AG10803 (cell line): ENCODE data around the gene POU2F1.

Experiments used
- DNase-seq: peaks from one replicate; pipeline ENCODE4 v3.0.0; 2010; ENCODE audit warnings: low read depth
- H3K4me3 ChIP-seq: 2 replicates; pipeline ENCODE4 v1.5.1; 2011; ENCODE audit warnings: mild to moderate bottlenecking, low read length, control low read depth
- CTCF ChIP-seq: conservative IDR thresholded peaks from 2 replicates; pipeline ENCODE4 v1.5.1; 2011; ENCODE audit warnings: mild to moderate bottlenecking, low read length, control low read depth, inconsistent platforms

Gene POU2F1

DNA sequence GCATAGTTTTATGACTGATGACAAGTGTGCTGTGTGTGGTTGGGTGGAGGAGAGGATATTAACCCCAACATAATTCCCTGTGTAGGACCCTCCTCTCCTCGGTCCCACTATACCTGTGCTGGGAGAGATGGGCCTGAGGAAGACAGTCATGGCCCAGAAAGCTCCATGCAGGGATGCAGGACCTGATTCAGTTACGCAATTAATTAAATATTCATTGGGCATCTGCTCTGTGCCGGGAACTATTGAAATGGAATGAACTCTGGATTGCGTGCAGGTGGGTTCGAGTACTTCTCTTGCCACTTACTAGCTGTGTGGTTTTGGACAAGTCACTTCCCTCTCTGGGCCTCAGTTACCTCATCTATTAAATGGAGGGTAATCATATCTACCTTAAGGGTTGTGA lies 223.1 kb downstream of the POU2F1 start:
- H3K4me3 ChIP-seq = no peak overlapping the region
- DNase-seq = no peak
- no peak for TF ChIP-seq CTCF

GRCh38 chr1:167446966-167447365 lies 226.3 kb downstream of the POU2F1 start:
- TF ChIP-seq CTCF = no peak
- H3K4me3 ChIP-seq = no peak overlapping the region
- no peak for DNase-seq

- no peak for DNase-seq
- no peak overlapping the region for H3K4me3 ChIP-seq
These were observed 226.9 kb downstream of the POU2F1 start for GRCh38 chr1:167447521-167448136.

GRCh38 chr1:167450843-167451242 lies 230.2 kb downstream of the POU2F1 start:
- no peak for DNase-seq
- H3K4me3 ChIP-seq = no peak overlapping the region
- no peak for TF ChIP-seq CTCF

More at GRCh38 chr1:167447521-167448136, 226.9 kb downstream of the POU2F1 start:
- no peak for TF ChIP-seq CTCF

DNA sequence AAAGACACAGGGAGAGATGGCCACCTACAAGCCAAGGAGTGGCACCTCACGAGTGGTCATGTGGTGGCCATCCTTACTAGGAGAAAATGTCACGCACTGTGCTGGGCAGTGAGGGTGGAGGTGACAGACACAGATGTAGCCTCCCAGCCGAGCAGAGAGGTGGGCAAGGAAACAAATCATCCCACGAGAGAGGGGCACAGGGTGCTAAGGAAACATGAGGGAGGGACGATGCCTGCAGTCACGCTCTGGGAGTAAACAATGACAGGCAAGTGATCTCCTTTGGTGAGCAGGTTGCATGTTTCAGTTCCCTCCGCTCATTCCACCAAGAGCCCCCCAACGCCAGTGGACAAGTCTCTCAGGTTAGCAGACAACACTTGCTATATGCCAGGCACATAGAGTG lies 231.8 kb downstream of the POU2F1 start:
- no peak overlapping the region for H3K4me3 ChIP-seq
- DNase-seq = no peak
- TF ChIP-seq CTCF = no peak

DNA sequence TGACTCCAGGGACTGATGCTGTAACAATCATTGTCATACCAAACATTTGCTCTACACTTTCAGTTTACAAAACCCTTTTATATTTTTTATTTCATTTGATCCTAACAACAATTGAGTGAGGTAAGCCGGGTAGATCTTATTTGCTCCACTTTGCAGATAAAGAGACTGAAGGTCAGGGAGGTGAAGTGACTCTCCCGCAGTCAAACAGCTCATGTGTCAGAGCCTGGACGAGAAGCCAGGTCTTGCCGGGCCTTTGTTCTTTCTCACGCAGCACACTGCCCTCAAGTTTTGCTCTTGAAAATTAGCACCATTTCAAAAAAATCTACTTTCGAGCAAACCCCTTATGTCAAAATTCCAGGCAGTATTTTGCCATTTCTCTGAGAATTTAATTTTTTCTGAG lies 232.4 kb downstream of the POU2F1 start:
- TF ChIP-seq CTCF = no peak
- H3K4me3 ChIP-seq = no peak overlapping the region
- DNase-seq = no peak

DNA sequence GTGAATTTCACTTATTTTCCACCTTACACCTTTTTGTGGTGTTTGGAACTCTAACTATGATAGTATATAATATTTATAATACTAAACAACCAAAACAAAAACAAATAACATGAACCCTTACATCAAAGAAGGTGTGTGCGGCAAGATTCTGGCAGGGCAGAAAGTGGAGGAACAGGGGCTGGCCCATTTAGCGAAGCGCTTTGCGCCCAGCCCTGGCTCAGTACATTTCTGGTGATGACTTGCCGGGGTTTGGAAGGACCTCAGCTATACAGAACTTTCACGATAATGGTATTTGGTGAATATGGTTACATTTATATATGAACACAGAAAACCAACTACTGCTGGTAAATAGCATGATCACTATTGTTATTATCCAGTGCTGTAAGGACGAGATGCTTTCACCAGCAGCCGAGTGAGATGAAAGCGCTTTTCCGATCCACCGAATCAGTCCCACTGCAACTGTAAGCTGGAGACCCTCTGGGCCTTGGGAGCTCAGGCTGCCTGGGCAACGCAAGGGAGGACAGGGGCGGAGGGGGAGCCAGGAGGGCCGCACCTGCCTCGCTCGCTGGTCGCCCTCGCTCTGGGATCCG lies 233.7 kb downstream of the POU2F1 start:
- TF ChIP-seq CTCF = no peak
- no peak for DNase-seq
- H3K4me3 ChIP-seq = peak overlapping the region; percentile 74
